Muscle layer of duodenum (tissue), 2 donors: ENCODE measurements around the gene LIPE.

Experiments
- H3K27ac ChIP-seq: one replicate; pipeline ENCODE4 v1.7.0; 2013; ENCODE audit warnings: mild to moderate bottlenecking, low read length
- H3K27me3 ChIP-seq: one replicate; pipeline ENCODE4 v1.7.0; 2013; ENCODE audit warnings: low read depth, mild to moderate bottlenecking, control low read depth, low read length
- H3K36me3 ChIP-seq, 2 donors: one replicate each; pipeline ENCODE4 v1.7.0; 2013; ENCODE audit warnings: low read length in 2 of 2, control low read depth in 1 of 2, mild to moderate bottlenecking in 1 of 2; ENCODE audit not compliant: insufficient read depth in 2 of 2, control insufficient read depth in 1 of 2
- H3K4me1 ChIP-seq, 2 donors: one replicate each; pipeline ENCODE4 v1.7.0; 2013; ENCODE audit warnings: low read length in 2 of 2, mild to moderate bottlenecking in 2 of 2, control low read depth in 1 of 2, moderate library complexity in 1 of 2; ENCODE audit not compliant: insufficient read depth in 2 of 2, control insufficient read depth in 1 of 2
- H3K4me3 ChIP-seq, 2 donors: one replicate each; pipeline ENCODE4 v1.7.0; 2013; ENCODE audit warnings: low read length in 2 of 2, low read depth in 1 of 2, mild to moderate bottlenecking in 1 of 2
- H3K9me3 ChIP-seq, 2 donors: one replicate each; pipeline ENCODE4 v1.7.0; 2013; ENCODE audit warnings: low read length in 2 of 2, control low read depth in 1 of 2, mild to moderate bottlenecking in 1 of 2; ENCODE audit not compliant: control insufficient read depth in 1 of 2
- donor health status: healthy.

Gene LIPE

GRCh38 chr19:42362891-42363440 lies 64.2 kb downstream of the LIPE start:
- no peaks in the 10 kb centered on the region for H3K9me3 ChIP-seq
- peaks cover 0 to 17% of the 10 kb centered on the region in 2 donors for H3K4me1 ChIP-seq
- H3K27me3 ChIP-seq = no peaks in the 10 kb centered on the region
- no peak overlapping the region for H3K27ac ChIP-seq
- H3K4me3 ChIP-seq = no peak overlapping the region
- H3K36me3 ChIP-seq = peaks cover 12 to 44% of the 10 kb centered on the region in 2 donors

- H3K27me3 ChIP-seq = no peaks in the 10 kb centered on the region
- no peak overlapping the region for H3K27ac ChIP-seq
- H3K9me3 ChIP-seq = no peaks in the 10 kb centered on the region
- peaks cover 0 to 14% of the 10 kb centered on the region in 2 donors for H3K4me1 ChIP-seq
- H3K36me3 ChIP-seq = peaks cover 12 to 46% of the 10 kb centered on the region in 2 donors
- no peak overlapping the region for H3K4me3 ChIP-seq
Observed at GRCh38 chr19:42362342-42362741, 64.8 kb downstream of the LIPE start.

- Histone ChIP-seq H3K4me3 (no peak overlapping the region), H3K27ac (no peak overlapping the region), H3K36me3 (peaks cover 13 to 54% of the 10 kb centered on the region in 2 donors), H3K27me3 (no peaks in the 10 kb centered on the region), H3K9me3 (no peaks in the 10 kb centered on the region), H3K4me1 (peaks cover 0 to 10% of the 10 kb centered on the region in 2 donors)
Observed at GRCh38 chr19:42361545-42361910, 65.7 kb downstream of the LIPE start.

- H3K4me3 ChIP-seq = no peak overlapping the region
- H3K36me3 ChIP-seq = peaks cover 17 to 60% of the 10 kb centered on the region in 2 donors
- no peaks in the 10 kb centered on the region for H3K27me3 ChIP-seq
- peaks cover 0 to 5% of the 10 kb centered on the region in 2 donors for H3K4me1 ChIP-seq
- H3K27ac ChIP-seq = no peak overlapping the region
- H3K9me3 ChIP-seq = no peaks in the 10 kb centered on the region
Observed at GRCh38 chr19:42360787-42361544, 66.2 kb downstream of the LIPE start.

GRCh38 chr19:42357290-42357689 lies 69.9 kb downstream of the LIPE start:
- no peak overlapping the region for H3K4me3 ChIP-seq
- H3K27me3 ChIP-seq = no peaks in the 10 kb centered on the region
- H3K4me1 ChIP-seq = no peaks in the 10 kb centered on the region
- H3K36me3 ChIP-seq = peaks cover 16 to 75% of the 10 kb centered on the region in 2 donors
- no peaks in the 10 kb centered on the region for H3K9me3 ChIP-seq
- no peak overlapping the region for H3K27ac ChIP-seq

GRCh38 chr19:42356686-42357085 lies 70.5 kb downstream of the LIPE start:
- Histone ChIP-seq H3K4me3 (no peak overlapping the region), H3K36me3 (peaks cover 16 to 75% of the 10 kb centered on the region in 2 donors), H3K9me3 (no peaks in the 10 kb centered on the region), H3K4me1 (no peaks in the 10 kb centered on the region), H3K27me3 (no peaks in the 10 kb centered on the region), H3K27ac (no peak overlapping the region)

- Histone ChIP-seq H3K9me3 (no peaks in the 10 kb centered on the region), H3K36me3 (peaks cover 16 to 77% of the 10 kb centered on the region in 2 donors), H3K27me3 (no peaks in the 10 kb centered on the region), H3K4me1 (no peaks in the 10 kb centered on the region), H3K4me3 (no peak overlapping the region), H3K27ac (no peak overlapping the region)
Observed at GRCh38 chr19:42355896-42356295, 71.3 kb downstream of the LIPE start.

- Histone ChIP-seq H3K27ac (no peak overlapping the region), H3K9me3 (no peaks in the 10 kb centered on the region), H3K4me1 (no peaks in the 10 kb centered on the region), H3K27me3 (no peaks in the 10 kb centered on the region), H3K36me3 (peaks cover 16 to 77% of the 10 kb centered on the region in 2 donors), H3K4me3 (no peak overlapping the region)
Observed at GRCh38 chr19:42353341-42354015, 73.7 kb downstream of the LIPE start.

- Histone ChIP-seq H3K9me3 (no peaks in the 10 kb centered on the region), H3K27me3 (no peaks in the 10 kb centered on the region), H3K4me3 (no peak overlapping the region), H3K4me1 (no peaks in the 10 kb centered on the region), H3K36me3 (peaks cover 23 to 77% of the 10 kb centered on the region in 2 donors), H3K27ac (no peak overlapping the region)
Observed at GRCh38 chr19:42352301-42353259, 74.6 kb downstream of the LIPE start.
